Measurements from ENCODE around the gene RMP24.

Gene RMP24

DNA sequence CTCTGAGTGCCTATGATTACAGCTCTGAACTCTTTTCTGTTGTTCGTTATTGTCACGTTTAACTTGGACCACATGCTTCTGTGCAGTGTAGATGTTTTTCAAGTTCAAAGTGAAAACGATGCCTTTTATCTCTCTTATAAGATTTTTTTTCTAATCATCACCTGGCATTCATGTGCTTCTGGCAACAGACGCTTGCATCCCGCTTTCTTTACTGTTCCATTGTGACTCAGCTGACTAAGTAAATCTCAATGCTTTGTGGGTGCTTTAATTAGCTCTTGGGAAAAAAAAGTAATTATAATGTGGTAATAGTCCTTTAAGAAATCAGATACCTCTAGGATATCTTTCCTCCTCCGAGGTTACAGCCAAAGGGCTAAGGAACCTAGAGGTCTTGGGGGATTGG is 31.2 kb upstream of the RMP24 start:
- Histone ChIP-seq H3K27me3 (no peaks in the 10 kb centered on the region), H3K9me3 (no peaks in the 10 kb centered on the region), H3K36me3 (no peaks in the 10 kb centered on the region), H3K27ac (no peak overlapping the region), H3K9ac (ENCODE audit: low read depth in 2 of 2, low read length in 2 of 2) (no peak overlapping the region), H3K4me1 (no peaks in the 10 kb centered on the region), H3K4me3 (no peak overlapping the region)
- DNase-seq, result no peak
- TF ChIP-seq, protein P1, sequence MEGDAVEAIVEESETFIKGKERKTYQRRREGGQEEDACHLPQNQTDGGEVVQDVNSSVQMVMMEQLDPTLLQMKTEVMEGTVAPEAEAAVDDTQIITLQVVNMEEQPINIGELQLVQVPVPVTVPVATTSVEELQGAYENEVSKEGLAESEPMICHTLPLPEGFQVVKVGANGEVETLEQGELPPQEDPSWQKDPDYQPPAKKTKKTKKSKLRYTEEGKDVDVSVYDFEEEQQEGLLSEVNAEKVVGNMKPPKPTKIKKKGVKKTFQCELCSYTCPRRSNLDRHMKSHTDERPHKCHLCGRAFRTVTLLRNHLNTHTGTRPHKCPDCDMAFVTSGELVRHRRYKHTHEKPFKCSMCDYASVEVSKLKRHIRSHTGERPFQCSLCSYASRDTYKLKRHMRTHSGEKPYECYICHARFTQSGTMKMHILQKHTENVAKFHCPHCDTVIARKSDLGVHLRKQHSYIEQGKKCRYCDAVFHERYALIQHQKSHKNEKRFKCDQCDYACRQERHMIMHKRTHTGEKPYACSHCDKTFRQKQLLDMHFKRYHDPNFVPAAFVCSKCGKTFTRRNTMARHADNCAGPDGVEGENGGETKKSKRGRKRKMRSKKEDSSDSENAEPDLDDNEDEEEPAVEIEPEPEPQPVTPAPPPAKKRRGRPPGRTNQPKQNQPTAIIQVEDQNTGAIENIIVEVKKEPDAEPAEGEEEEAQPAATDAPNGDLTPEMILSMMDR (IDR thresholded peaks at IDR 0.05), result no peak
- intact Hi-C loops (cut with DNase I), result no loop called here

DNA sequence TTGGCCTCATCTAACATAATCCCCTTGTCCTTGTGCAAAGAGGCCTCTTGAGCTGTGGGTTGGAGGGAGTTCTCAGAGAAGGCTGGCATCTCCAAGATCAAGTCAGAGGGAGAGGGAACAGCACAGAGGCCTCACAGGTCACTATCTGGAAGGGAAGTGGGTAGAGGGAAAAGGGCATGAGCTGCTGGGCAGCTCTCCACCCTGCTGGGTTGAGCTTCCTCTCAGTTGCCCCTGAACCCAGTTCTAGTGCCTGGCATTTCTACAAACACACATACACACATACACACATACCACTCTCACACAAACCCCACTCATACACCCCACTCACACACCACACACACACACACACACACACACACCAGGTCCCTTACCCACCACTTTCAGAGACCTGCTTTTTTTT is 30.3 kb upstream of the RMP24 start:
- Histone ChIP-seq H3K36me3 (no peaks in the 10 kb centered on the region), H3K27ac (no peak overlapping the region), H3K27me3 (no peaks in the 10 kb centered on the region), H3K9ac (ENCODE audit: low read depth in 2 of 2, low read length in 2 of 2) (no peak overlapping the region), H3K4me1 (no peaks in the 10 kb centered on the region), H3K4me3 (no peak overlapping the region), H3K9me3 (no peaks in the 10 kb centered on the region)
- TF ChIP-seq, protein P1 (IDR thresholded peaks at IDR 0.05), result no peak
- intact Hi-C loops (cut with DNase I), result no loop called here
- no peak for DNase-seq

DNA sequence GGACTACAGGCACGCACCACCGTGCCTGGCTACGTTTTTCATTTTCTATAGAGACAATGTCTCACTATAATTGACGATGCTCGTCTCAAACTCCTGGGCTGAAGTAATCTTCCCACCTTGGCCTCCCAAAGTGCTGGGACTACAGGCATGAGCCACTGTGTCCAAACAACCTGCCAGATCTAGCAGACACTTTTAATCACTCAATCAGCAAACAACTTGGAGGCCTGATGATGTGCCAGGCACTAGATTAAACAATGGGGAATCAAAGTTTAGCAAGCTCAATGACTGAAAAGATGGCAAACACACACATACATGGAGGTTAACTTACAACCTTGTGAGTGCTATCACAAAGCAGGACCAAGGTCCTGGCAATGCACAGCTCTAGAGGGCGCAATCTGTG is 29.8 kb upstream of the RMP24 start:
- TF ChIP-seq, protein P1 (IDR thresholded peaks at IDR 0.05), result no peak
- Histone ChIP-seq H3K9me3 (no peaks in the 10 kb centered on the region), H3K27ac (no peak overlapping the region), H3K27me3 (no peaks in the 10 kb centered on the region), H3K9ac (ENCODE audit: low read depth in 2 of 2, low read length in 2 of 2) (no peak overlapping the region), H3K4me1 (no peaks in the 10 kb centered on the region), H3K36me3 (no peaks in the 10 kb centered on the region), H3K4me3 (no peak overlapping the region)
- DNase-seq, result no peak
- intact Hi-C loops (cut with DNase I), result no loop called here

DNA sequence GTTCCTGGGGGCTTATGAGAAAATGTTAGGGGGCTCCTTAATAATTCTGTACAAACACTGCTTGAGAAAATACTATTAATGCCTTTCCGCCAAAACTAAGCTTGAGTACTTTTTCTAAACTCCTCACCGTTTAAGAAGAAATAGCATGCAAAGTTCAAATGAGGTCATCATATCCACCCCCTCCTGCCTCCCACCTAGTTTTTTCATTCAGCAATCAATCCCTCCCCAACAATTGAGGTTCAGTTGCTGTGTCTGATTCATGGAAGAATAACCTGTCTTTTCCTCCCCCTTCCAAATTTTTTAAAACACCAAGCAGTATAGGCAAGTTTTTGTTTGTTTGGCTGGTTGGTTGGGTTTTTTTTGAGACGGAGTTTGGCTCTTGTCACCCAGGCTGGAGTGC is 24.4 kb upstream of the RMP24 start:
- no peak for DNase-seq
- H3K36me3 ChIP-seq, result no peaks in the 10 kb centered on the region
- H3K27me3 ChIP-seq, result no peaks in the 10 kb centered on the region
- H3K9me3 ChIP-seq, result no peaks in the 10 kb centered on the region
- H3K9ac ChIP-seq (ENCODE audit: low read depth in 2 of 2, low read length in 2 of 2), result no peak overlapping the region
- intact Hi-C loops (cut with DNase I), result no loop called here
- no peaks in the 10 kb centered on the region for H3K4me1 ChIP-seq
- no peak overlapping the region for H3K27ac ChIP-seq
- TF ChIP-seq, protein P1 (IDR thresholded peaks at IDR 0.05), result no peak
- H3K4me3 ChIP-seq, result no peak overlapping the region

DNA sequence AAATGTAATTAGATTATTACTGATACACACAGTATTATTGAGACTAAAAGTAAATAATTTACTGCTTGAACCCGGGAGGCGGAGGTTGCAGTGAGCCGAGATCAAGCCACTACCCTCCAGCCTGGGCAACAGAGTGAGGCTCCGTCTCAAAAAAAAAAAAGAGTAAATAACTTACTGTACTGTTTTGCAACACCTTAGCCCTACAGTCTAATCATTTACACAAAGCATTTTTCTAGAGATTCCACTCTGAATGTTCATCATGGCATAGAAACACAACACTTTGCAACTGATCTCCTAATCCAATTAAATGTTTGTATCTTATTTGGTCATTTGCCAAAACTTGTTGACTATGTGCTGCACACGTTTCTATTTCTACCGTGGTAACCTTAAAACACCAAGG is 23.4 kb upstream of the RMP24 start:
- Histone ChIP-seq H3K27me3 (no peaks in the 10 kb centered on the region), H3K9me3 (no peaks in the 10 kb centered on the region), H3K27ac (no peak overlapping the region), H3K4me3 (no peak overlapping the region), H3K4me1 (no peaks in the 10 kb centered on the region), H3K9ac (ENCODE audit: low read depth in 2 of 2, low read length in 2 of 2) (no peak overlapping the region), H3K36me3 (no peaks in the 10 kb centered on the region)
- intact Hi-C loops (cut with DNase I), result no loop called here
- TF ChIP-seq, protein P1 (IDR thresholded peaks at IDR 0.05), result no peak
- no peak for DNase-seq
